ENCODE results near the gene GALNT18.

The GALNT18 gene

DNA sequence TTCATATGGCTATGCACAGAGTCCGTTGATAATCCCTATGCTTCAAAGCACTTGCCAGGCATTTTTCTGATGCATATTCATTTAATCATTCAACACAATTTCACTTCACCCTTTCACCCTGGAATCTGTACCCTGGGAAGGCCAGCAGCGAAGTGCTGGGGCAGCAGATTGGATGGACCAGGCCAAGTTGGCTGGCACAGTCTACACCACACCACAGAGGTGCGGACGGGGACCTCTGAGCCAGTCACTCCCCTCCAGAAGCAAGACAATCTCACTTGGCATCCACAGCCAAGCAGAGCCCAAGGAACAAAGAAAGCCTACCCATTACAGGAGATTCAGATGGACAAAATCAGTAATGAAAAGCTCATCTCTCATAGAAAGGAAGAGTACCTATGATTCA, 130.2 kb downstream of the GALNT18 start:
- DNase-seq = no peak

DNA sequence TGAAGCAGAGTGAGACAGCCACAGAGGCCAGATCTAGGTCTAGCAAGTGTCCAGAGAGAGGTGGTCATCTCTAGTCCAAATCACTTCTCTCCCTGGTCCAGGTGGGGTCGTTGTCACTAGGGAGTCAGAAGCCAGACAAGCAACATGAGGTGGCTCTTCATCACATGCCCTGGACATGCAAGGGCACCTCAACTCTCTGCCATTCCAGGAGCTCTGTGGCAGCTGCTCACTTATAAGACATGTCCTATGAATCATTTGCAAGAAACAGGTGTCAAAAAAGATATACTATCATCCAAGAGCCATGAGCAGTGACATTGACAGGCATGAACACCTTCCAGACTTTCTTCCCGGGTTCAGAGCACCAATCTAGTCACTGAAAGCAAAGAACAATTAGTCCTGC, 130.8 kb downstream of the GALNT18 start:
- DNase-seq = no peak

DNA sequence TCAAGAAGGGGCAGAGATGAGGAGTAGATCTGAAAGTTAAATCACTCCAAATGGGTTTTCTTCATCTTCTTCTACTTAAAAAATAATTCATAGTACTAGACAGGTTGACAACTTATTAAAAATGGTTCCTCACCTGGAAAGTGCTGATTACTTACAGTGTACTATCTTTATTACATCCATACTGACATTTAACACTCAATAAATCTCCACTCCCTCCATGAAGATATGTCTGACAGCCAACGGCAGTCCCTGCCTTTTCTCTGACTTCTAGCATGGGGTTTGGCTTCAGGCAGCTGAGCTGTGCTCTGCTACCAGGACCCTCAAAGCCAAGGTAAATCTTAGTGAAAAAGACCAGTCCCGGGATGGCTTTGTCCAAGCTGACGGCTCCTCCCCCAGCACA, 135.4 kb downstream of the GALNT18 start:
- DNase-seq = no peak

DNA sequence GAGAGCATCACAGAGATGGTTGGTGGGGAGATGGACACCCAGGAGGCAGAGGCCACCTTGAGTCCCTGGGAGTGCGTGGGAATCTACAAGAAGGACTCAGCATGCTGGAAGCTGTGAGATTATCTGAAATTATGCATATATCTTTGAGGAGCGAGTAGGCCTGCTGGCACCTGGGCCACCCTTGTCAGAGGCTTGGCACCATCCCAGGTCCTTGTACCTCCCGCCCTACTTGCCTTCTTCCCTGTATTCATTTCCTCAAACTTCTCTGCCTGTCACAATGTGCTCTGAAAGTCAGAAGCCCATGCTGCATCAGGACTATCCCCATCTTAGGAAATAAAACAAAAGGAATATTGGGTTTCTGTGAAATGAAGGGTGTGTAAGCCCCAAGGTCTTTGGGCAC, 135.8 kb downstream of the GALNT18 start:
- no peak for DNase-seq

DNA sequence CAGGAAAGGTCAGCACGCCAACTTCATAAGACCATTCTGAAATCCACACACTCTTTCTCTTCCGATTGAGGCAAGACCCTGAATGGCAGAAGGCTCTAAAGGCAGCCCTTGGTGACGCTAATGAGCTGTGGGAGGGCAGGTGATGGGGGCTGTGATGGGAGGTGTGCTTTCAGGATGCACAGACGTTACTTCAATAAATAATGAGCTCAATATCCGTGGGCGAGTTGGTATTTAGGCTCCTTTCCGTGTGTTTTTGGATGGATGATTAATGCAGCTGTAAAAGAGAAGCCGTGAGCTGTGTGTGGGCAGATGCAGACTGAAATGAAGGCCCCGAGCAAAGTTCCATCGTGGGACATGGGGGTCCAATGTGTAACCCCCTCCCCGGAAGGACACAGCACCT, 138.2 kb downstream of the GALNT18 start:
- no peak for DNase-seq

DNA sequence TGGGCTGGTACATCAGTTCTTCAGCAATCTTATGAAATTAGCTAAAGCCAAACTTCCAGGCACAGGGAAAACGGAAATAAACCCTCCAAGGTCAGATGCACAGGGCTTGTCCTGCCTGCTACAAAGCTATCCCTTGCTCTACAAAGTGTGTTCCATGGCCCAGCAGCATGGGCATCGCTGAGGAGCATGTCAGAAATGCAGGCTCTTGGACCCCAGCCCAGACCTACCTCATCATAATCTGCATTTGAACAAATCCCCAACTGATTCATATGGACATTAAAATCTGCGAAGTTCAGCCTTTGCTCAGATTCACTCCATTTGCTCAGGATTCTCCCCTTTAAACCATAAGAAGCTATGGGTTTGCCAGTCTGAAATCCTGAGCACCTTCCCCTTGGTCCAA, 139.1 kb downstream of the GALNT18 start:
- DNase-seq = no peak

DNA sequence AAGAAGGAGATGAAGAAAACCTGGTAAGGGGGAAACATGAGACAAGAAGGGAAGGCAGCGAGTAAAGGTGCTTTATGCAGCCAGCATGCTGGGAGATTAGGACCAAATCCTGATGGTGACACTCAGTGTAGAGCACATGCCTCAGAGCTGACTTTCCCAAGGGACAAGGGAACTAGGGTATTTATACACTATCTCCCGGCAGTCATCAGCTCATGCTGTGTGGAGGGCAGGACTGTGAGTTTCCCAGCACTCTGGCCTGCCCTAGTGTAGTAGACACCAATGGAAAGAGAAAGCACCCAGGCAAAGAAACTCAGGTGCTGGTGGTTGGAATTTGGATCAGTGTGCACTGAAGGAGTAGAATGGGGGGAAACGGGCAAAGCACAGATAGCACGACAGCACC, 140.4 kb downstream of the GALNT18 start:
- DNase-seq = no peak

DNA sequence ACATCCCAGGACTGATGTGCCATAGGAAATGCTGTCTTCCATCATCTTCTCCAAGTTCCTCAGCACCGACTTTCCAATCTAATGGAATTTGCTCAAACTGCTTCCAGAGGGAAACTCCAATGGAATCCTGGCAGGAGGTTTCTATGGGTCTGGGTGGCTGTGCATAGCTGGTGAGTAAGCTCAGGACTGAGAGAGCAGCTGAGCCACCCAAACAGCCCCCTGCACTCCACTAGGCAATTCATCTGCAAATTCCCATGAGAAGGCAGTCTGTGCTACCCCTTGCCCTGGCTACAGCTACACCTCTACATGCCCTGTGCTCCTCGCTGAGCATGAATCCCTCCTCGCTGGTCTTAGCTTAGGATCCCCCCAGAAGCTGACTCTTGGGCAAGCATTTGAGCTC, 140.8 kb downstream of the GALNT18 start:
- DNase-seq = peak; percentile 18

DNA sequence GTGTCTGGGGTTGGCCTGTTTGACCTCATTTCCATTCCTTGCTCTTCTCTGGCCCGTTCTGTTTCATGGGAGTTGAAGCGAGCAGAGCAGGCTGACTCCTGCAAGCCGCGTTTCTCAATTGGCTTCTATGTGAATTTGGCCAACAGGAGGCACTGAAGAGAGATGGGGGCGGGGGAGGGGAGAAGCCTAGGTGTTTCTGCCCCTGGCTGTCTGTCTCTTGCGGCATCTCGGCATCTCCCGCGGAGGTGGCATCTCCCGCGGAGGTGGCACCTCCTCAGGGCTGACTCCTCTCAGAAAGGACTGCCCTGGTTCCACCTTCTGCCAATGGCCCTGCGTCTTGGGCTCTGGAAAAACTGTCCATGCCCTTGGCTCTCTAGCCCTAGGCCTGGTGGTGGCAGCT, 143.1 kb downstream of the GALNT18 start:
- DNase-seq = no peak

DNA sequence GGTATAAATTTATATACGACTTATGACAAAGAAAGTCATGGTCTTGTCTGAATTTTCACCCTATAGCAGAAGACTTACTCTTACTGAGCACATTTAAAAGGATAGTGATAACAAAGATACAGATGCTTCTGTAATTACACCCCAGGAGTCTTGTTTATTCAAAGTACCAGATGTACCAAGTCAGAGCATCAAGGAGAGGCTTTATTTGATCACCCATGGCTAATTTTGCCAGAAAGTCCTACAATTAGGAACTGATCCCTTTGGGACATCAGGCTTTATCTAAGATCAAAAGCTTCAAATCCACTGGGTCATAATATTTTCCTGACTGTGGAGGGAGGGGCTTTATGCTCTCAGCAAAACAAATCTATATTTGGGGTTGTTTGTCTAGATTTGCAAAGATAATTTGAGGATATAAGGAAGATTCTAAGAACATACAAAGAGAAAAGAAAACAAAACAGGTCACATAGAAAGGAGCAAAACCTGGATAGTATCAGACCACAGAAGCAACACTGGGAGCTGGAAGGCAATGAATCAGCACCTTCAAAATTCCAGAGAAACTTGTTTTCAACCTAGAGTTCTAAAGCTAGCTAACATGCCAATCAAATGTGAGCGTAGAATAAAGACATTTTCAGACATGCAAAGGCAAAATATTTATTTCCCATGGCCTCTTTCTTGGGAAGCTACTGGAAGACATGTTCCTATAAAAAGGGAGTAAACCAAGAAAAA, 143.9 kb downstream of the GALNT18 start:
- DNase-seq = no peak

DNA sequence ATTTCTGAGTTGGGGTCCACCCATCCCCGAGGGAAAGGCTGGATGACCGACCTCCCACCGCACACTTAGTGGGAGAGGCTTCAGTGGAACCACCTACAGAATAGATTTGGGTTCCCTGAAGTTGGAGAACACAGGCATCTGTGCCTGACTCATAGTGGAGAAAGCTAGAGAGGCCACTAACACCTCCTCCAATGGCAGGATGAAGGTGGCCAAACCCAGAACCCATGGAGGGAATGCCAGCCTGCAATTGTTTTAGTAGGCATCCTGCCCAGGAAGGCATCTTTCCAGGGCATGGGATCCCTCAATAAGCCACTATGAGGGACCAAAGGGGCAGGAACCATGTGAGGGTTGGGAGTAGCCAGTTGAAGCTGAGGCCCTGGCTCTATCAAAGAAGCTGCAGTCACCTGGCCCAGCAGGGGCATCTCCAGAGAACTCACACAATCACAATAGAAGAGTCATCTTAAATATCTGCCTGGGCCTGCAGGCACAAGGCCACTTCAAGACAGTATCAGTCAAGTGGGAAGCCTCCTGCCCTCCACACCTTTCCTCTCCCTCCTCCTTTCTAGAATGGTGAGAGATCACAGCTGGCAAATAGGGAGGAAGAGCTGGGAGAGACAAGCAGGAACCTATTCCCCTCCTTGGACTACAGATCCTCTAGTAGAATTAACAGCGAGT, 144.7 kb downstream of the GALNT18 start:
- no peak for DNase-seq

DNA sequence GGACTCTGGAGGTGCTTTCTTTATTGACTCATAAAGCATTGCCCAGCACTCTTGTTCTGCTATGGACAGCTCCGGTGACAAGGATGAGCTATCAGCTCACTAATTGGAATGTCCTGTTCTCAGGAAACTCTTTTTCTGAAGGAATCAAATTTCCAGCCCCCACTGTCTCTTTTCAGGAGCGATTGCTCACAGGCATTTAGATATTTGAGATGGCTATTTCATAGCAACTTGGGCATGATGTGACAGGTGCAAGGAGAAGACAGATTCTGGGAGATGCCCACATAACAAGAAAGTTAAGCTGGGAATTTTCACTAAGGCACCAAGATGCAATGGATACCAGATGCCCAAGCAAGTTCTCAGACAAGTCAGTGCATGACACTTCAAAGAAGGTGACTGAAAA, 145.3 kb downstream of the GALNT18 start:
- no peak for DNase-seq

DNA sequence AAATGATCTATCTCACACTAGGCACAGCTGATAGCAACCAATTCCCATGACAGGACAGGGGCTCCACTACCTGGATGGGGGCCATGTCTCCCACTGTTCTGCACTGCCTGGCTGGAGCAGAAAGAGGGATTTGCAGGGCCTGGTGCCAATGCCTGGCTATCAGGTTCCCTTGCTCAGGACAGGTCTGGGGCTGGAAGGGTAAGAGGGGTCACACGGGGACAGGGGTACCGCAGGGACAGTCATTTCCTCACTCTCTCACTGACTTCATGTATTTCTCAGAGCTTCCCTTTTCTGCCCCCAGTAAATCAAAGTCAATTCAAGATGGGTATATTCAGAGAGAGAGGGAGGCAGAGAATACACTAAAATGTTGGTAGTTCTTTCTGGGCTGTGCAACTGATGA, 149.7 kb downstream of the GALNT18 start:
- DNase-seq = no peak

DNA sequence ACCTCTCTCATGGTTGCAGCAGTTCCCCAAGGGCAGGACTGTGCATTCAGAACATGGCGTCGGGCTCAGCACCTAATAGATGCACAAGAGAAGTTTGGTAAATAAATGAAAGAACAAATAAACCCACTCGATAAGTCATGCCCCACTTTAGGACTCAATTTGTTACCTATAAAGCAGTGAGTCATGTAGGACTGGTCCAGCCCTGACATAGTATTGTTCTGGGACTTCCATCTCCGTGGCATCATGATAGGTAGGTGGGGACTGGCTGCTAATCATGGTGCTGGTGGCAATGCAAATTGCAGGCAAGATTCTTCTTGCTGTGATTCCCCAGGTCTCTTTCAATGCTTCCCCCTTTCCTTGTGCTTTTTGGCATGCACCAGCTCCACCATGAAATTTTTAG, 150.6 kb downstream of the GALNT18 start:
- no peak for DNase-seq

DNA sequence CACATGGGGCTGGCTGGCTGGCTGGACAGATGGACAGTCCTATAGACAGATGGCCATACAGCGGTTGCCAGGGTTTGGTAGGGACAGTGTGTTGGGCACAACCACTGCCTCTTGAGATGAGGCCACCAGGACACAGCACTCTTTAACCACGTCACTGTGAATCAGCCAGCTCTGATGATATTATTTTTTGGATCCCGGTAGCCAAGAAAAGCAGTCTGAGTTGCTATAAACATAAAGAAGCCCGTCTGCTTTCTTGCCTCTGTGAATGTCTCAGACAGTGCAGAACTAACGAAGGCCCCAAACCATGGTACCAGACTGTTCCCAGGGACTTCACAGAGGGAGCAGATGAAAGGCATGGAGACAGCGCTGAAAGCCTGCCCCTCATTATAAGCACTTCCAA, 152.9 kb downstream of the GALNT18 start:
- DNase-seq = no peak

DNA sequence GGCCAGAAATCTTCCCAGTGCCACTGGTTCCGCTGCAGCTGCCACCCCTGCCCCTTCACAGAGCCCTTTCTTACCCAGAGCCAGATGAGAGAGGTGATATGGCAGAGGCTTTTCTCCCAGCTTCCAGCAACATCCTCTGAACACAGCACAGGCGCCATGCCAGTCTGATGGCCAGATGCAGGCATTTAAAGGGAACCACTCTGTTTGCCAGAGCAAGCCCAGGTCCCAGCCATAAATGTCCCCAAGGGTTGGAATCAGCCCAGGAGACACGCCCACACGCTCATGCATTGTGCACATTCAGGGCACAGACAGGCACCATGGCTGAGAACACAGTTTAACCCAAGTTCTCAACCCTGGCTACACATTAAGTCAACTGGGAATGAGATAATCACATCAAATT, 154.5 kb downstream of the GALNT18 start:
- no peak for DNase-seq

DNA sequence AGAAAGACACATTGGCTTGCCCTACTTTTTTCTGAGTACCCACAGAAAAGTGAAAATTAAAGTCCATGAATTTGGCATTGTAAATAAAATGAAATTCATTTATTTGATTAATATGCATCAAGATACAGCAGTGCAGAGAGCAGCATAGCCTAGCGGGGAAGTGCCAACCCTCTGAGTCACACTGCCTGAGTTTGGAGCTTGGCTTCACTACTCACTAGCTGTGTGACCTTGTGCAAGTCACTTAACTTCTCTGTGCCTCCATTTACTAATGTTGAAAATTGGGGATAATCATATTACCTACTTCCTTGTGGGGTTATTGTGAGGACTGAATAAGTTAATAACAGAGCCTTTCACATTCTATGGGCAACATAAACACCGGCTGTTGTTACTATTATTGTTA, 157.2 kb downstream of the GALNT18 start:
- peak; percentile 37 for DNase-seq

DNA sequence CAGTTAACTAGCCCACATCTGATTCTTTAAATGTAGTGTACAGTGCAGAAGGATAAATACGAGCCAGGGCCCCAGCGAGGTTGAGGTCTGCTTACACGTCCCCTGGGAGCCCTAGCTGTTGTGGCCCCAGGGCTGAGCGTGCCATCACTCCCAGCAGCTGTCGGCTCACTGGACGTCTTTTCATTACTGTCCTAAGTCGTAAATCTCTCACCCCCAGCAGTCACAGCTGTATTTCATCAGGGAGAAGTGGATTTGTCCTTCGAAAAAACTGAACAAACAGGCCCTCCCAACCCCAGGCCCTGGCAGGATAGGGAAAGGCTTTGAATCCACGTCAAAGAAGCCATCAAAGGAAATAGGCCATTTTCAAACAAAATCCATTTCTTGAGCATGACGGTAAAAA, 158.4 kb downstream of the GALNT18 start:
- DNase-seq = no peak

DNA sequence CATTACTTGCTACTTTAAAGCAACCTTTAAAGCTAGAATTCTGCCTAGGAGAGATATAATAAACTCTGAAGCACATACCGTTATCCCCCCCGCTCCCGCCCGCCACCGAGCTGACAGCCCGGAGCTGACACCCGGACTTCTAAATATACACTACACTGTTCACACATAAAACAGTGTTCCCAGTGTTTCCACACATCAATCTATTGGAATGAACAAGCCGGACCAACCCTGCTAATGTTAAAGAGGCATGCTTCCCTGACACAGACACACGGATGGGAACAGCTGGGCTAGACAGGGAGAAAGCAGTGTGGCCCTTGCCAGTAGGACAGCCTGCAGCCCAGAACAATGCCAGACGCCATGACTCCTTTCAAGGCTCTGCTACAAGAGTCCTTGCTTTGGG, 160.3 kb downstream of the GALNT18 start:
- no peak for DNase-seq

DNA sequence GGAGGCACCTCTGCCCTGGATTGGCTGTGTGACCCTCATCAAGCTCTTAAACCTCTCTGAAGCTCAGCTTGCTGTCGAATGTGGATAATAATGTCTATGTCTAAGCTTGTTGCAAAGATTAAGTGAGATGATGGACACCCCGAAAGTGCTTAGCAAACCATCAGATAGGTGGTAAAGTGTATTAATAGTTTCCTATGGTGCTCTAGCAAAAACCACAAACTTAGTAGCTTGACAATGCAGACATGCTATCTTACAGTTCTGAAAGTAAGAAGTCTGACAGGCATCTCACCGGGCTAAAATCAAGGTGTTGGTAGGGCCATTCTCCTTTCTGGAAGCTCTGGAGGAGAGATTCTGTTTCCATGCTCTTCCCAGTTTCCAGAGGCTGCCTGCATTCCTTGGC, 162.2 kb downstream of the GALNT18 start:
- DNase-seq = no peak

DNA sequence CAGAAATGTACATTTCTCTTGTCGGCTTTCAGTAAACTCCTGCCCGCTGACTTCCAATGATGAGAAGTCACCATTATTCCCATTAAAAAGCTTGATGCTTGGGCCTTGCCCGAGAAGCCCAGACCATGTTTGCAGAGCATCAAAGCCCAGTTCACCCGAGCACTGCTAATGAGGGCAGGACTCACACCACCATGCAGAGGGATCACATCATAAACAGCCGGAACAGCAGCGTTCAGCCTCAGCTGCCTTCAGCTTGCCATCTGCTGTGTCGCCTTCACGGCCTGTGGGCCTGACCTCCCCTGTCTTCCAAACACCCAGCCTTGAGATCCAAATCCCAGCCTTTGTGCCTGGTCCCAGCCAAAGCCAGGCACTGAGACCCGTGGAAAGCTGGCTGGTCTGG, 163.3 kb downstream of the GALNT18 start:
- DNase-seq = no peak

DNA sequence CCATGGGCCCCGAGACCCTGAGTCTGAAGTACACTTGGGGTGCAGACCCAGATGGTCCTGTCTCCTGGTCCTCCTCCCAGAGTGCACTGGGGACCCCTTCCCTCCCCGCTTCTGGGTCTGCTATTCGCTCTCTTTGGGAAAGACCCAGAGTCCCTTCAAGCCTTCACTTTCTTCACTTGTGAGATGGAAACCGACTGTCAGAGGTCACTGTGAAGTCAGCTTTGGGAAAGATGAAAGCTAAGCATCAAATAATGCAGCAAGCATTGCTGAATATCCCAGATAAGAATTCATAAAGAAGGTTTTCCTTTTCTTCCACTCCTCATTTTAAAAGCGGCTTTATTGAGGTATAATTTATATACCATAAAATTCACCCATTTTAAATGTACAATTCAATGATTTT, 163.8 kb downstream of the GALNT18 start:
- no peak for DNase-seq

DNA sequence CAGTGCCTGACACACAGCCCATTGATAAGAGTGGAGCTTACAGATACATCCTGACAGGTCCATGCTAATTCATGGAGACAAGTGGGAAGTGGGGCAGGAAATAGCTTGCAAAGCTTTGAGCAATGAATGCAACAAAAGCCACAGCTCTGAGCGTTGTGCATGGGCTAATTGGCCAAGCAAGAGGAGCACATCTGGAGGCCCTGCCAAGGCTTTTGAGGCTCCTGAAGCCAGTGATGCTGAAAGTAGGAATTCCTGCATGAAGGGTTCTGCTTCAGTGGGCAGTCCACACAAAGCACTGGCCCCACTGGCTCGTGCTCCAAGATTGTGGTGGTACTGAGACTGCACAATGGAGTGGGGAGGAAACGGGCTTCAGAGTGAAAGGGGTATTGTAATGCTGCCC, 164.9 kb downstream of the GALNT18 start:
- no peak for DNase-seq

DNA sequence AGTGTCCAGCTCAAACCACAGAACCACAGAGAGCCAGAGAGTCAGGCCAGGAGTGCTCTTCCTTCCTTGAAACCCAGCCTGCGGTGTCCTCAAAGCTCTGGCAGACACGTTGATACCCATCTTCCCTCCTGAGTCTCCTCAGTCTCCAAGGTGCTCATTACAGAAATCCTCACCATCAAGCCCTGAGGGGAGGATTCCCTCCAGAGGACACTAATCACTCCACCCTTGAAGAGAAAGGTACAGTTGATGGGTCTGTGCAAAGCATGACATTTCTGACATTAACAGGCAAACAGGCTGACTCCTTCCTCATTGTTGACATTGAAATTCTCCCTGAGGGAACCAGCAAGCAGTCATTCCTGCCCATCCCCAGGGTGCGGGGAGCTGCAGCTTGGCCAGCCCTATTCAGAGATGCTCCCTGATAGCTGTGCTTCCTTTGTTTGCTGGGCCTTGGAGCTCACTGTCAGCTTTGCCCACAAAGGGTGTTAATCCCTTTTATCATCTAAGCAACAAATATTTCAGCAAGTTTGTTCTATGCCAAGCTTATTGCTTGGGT, 167.1 kb downstream of the GALNT18 start:
- no peak for DNase-seq

DNA sequence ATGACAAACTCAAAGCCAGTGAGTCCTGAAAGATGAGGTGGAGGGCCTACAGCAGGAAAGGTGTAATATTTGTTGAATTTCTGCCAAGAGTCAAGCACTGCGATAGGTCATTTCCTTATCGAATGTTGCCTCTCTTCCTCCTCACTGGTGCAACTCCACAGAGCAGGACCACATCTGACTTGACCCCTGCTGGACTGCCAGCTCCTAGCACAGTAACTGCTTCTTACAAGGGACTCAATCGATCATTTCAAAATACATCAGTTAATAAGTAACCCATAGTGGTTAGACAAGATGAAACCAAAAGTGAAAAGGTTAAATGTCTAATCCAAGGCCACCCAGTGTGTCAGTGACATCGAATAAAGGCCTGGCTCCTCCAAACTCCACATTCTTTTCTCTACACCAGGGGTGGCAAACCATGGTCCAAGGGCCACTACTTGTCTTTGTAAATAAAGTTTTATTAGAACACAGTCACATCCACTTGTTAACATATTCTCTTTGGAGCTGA, 170.3 kb downstream of the GALNT18 start:
- DNase-seq = peak; percentile 42

All from NCI-H226 (cell line).